Ascending aorta (tissue), 2 donors: ENCODE measurements around the gene EIF2B2. TPM values are rescaled to one million over a fixed set of nuclear protein-coding genes. Genes with fewer than 3 reads are reported as not detected.

Source experiments
- DNase-seq, 2 donors: peaks; one replicate each; pipeline ENCODE4 v3.0.0-alpha.2; 2019; ENCODE audit warnings: low spot score in 2 of 2
- H3K27ac ChIP-seq, 2 donors: fragments of 200-600 bp; sonication (generic); one replicate each; pipeline ENCODE4 v1.5.1; 2016 to 2017; ENCODE audit warnings: mild to moderate bottlenecking in 1 of 2
- H3K27me3 ChIP-seq: fragments of 200-600 bp; sonication (generic); one replicate; pipeline ENCODE4 v1.5.1; 2017
- H3K36me3 ChIP-seq, 2 donors: fragments of 200-600 bp; sonication (generic); one replicate each; pipeline ENCODE4 v1.5.1; 2016
- H3K4me1 ChIP-seq, 2 donors: fragments of 200-600 bp; sonication (generic); one replicate each; pipeline ENCODE4 v1.5.1; 2016 to 2017; ENCODE audit warnings: mild to moderate bottlenecking in 1 of 2
- H3K4me3 ChIP-seq, 2 donors: fragments of 200-600 bp; sonication (generic); one replicate each; pipeline ENCODE4 v1.5.1; 2016 to 2017; ENCODE audit warnings: mild to moderate bottlenecking in 1 of 2
- H3K9me3 ChIP-seq, 2 donors: fragments of 200-600 bp; sonication (generic); one replicate each; pipeline ENCODE4 v1.5.1; 2016
- intact Hi-C: fragments of 100-400 bp; cut with DNase I; formaldehyde crosslinking; loops from one replicate; pipeline ENCODE4 v1.15.1; 2023
- total RNA-seq: library from RNA; depleted of rRNA; stranded (reverse); fragments of >200 nt; gene quantifications from one replicate; pipeline ENCODE4 v1.1.0, GENCODE V29; 2016
- TF ChIP-seq, protein P1 (sequence below), 3 experiments: fragments of 200-600 bp in 2 of 3; fragments of 450-650 bp in 1 of 3; sonication (generic) in 2 of 3; IDR thresholded peaks; one replicate each; pipeline ENCODE4 v1.5.1; 2016 to 2019; ENCODE audit warnings: antibody characterized with exemption in 3 of 3, mild to moderate bottlenecking in 1 of 3, moderate library complexity in 1 of 3

EIF2B2 gene
- total RNA-seq, 1 donor from 2014 or later: 27.1 TPM

DNA sequence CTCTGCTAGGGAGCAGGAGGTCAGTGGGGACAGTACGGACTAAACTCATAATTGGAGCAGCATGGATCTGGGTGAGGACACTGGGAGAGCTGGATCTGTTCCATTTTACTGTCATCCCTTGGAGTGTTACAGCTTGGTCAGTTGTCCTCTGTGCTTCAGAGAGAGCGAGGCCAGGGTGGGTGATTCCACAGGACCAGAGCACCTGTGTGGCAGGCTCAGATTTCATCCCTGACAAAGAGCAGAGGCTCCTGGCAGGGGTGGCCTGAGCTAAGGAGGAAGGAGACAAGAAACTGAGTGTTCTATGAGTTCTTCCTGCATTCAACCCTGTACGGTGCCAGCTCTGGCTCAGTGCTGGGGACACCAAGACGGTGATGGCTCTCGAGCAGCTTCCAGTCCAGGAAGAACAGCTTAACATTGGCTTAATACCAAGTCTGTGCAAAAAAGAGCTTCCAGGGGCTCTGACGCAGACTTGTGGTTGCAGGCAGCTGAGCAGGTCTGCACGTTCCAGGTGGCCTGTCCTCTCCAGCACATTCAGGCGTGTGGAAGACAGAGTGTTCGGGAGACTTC is 38.9 kb upstream of the EIF2B2 start:
- H3K9me3 ChIP-seq: no peaks in the 10 kb centered on the region
- intact Hi-C loops: no loop called here
- no peak overlapping the region for H3K27ac ChIP-seq
- no peak for DNase-seq
- H3K4me1 ChIP-seq: no peaks in the 10 kb centered on the region
- no peaks in the 10 kb centered on the region for H3K27me3 ChIP-seq
- H3K4me3 ChIP-seq: no peak overlapping the region
- TF ChIP-seq, protein P1, sequence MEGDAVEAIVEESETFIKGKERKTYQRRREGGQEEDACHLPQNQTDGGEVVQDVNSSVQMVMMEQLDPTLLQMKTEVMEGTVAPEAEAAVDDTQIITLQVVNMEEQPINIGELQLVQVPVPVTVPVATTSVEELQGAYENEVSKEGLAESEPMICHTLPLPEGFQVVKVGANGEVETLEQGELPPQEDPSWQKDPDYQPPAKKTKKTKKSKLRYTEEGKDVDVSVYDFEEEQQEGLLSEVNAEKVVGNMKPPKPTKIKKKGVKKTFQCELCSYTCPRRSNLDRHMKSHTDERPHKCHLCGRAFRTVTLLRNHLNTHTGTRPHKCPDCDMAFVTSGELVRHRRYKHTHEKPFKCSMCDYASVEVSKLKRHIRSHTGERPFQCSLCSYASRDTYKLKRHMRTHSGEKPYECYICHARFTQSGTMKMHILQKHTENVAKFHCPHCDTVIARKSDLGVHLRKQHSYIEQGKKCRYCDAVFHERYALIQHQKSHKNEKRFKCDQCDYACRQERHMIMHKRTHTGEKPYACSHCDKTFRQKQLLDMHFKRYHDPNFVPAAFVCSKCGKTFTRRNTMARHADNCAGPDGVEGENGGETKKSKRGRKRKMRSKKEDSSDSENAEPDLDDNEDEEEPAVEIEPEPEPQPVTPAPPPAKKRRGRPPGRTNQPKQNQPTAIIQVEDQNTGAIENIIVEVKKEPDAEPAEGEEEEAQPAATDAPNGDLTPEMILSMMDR (IDR thresholded peaks at IDR 0.05): no peak
- no peaks in the 10 kb centered on the region for H3K36me3 ChIP-seq

DNA sequence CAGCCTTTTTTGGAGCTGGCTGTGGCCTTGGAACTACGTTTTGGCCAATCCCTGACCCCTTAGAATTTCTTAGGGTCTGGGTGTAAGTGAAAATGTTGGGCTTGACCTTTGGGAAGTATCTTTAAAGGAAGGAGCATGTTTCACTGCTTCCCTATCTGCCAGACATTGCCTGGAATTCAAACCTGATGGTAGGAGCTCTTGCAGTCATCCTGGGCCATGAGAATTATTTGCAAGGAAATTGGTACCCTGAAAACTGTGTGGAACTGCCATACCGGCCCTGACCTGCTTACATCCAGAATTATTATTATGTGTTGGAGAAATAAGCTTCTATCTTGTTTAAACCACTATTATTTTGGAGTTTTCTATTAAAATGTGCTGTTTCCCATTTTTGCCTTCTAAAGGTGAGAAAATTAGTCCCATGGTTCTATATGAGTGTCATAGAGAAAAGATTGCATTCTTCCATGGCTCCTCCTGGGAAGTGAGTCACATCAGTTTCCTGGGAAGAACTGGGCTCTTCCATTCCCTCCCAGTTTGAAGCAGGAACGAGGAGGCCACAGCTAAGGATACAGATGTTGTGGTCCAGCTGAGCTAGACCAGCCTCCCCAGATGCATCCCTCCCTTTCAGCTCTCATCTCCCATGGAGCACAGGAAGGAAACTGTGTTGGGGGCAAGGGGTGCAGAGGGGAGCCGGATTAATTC is 37.8 kb upstream of the EIF2B2 start:
- Histone ChIP-seq H3K4me3 (no peak overlapping the region), H3K9me3 (no peaks in the 10 kb centered on the region), H3K36me3 (no peaks in the 10 kb centered on the region), H3K27me3 (no peaks in the 10 kb centered on the region), H3K27ac (no peak overlapping the region), H3K4me1 (no peaks in the 10 kb centered on the region)
- no peak for DNase-seq
- TF ChIP-seq, protein P1 (IDR thresholded peaks at IDR 0.05): no peak
- intact Hi-C loops: no loop called here

DNA sequence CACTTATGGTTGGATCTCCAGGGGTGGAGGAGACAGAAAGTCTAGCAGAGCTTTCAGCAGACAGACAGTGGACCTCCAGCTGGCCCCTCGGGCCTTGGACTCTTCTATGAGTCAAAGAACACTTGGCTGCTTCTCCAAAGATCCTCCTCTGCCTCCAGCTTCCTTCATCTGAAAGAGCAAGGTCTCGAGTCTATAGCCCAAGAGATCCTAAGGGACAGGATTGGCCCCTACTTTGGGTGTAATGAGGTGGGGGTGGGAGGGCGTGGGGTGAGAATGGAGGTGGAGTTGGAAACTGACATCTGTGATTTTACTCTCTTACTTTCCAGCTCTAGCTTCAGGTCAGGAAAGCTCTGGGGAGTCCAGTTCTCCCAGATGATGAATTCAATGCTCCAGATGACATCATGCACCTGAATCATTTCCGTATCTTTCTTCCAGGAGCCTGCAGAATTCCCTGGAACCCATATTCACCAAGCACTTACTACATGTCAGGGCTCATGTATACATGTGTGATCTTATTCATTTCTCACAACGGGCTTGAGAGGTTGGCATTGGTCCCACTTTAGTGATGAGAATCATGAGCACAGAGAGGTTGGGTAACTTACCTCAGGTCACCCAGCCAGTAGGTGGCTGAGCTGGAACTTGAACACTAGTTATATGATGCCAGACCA is 37.1 kb upstream of the EIF2B2 start:
- intact Hi-C loops: no loop called here
- no peak overlapping the region for H3K27ac ChIP-seq
- H3K4me1 ChIP-seq: no peaks in the 10 kb centered on the region
- no peaks in the 10 kb centered on the region for H3K36me3 ChIP-seq
- DNase-seq: no peak
- H3K27me3 ChIP-seq: no peaks in the 10 kb centered on the region
- H3K4me3 ChIP-seq: no peak overlapping the region
- TF ChIP-seq, protein P1 (IDR thresholded peaks at IDR 0.05): no peak
- H3K9me3 ChIP-seq: no peaks in the 10 kb centered on the region

DNA sequence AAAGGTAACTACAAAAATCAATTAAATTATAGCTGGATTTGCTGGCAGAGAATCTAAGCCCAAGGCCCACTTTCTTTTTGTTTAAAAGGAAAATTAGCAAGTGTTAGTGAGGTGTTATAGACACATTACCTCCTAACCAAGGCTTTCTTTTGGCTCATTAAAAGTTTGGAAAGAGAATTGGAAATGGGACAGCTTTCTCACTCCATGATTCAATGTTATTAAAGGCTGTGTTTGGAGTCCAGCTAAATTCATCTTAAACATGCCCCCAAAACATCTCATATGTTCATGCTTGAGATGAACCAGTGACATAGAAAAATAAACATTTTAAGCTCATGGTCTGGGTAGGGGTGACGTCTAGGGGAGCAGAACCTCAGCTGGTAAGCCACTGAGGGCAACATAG is 33.9 kb upstream of the EIF2B2 start:
- Histone ChIP-seq H3K4me3 (no peak overlapping the region), H3K36me3 (no peaks in the 10 kb centered on the region), H3K9me3 (no peaks in the 10 kb centered on the region), H3K27ac (no peak overlapping the region), H3K27me3 (no peaks in the 10 kb centered on the region), H3K4me1 (no peaks in the 10 kb centered on the region)
- DNase-seq: no peak
- intact Hi-C loops: no loop called here
- TF ChIP-seq, protein P1 (IDR thresholded peaks at IDR 0.05): no peak

DNA sequence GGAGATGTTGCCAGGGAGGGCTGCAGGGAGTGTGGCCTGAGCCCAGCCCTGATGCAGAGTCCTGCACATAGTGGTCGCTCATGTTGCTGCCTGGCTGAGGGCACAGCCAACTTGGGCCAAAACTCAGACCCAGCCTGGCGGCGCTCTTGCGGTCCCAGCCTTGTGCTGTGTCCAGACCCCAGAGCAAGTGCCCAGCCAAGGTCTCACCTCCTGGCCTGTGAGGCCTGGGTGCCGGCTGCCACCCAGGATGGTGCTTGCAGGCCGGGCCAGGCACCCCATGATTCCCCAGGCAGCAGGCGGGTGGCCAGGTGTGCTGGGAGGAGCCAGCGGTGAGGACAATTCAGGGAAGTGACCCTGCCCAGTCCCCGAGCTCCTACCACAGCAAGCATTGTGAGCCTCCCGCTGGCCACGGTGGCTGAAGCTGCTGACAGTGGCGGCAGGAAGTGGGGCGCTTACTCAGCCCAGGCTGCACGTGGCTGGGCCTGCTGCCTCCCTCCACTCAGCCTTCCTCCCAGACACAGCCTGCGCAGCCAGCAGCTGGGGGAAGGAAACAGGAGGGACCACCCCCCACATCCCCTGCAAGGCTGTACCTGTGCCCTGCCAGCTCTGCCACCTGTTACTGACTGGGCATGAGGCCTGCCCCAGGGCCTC is 29.6 kb upstream of the EIF2B2 start:
- Histone ChIP-seq H3K4me3 (no peak overlapping the region), H3K36me3 (no peaks in the 10 kb centered on the region), H3K9me3 (no peaks in the 10 kb centered on the region), H3K27me3 (no peaks in the 10 kb centered on the region), H3K4me1 (no peaks in the 10 kb centered on the region), H3K27ac (no peak overlapping the region)
- TF ChIP-seq, protein P1 (IDR thresholded peaks at IDR 0.05): no peak
- DNase-seq: peak in 1 of 2 donors; percentile 58
- intact Hi-C loops: no loop called here
